Measurements from ENCODE around the gene RDH8. TPM values are rescaled to one million over a fixed set of nuclear protein-coding genes. Genes with fewer than 3 reads are reported as not detected.

The RDH8 gene
- total and polyA plus RNA-seq, 10 of the 15 experiments (the other 5 are each of a cell fraction or from before 2014, with no cell fraction given) = 0.04 to 0.58 (median 0.05) TPM; not detected in 7

DNA sequence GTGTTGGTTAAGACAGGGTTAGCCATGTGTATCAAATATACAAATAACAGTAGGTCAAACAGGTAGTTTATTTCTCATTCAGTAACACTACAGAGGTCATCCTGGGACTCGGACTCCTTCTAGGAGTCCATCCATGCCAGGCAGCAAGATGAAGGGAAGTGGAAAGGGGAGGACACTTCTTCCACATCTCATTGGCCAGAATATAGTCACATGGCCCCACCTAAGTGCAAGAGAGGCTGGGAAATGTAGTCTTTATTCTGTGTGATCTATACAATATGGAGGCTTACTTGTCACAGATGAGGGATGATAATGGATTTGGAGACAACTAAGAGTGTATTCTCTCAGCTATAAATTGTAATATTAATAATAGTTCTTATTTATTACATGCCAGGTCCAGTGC, 31.1 kb downstream of the RDH8 start:
- Histone ChIP-seq H2AFZ (ENCODE audit: control insufficient read depth, low read depth, low read length) (no peak overlapping the region), H3K9me3 (replicated peaks; ENCODE audit: control insufficient read depth, insufficient read depth, low read length) (no peaks in the 10 kb centered on the region), H3K79me2 (ENCODE audit: control insufficient read depth, insufficient read depth, low read length) (no peaks in the 10 kb centered on the region), H3K27ac (ENCODE audit: control insufficient read depth, insufficient read depth) (no peak overlapping the region), H3K4me2 (ENCODE audit: control insufficient read depth, insufficient read depth) (no peak overlapping the region), H3K4me1 (ENCODE audit: control insufficient read depth, insufficient read depth, low read length) (no peaks in the 10 kb centered on the region), H3K36me3 (ENCODE audit: control insufficient read depth in 2 of 2, insufficient read depth in 2 of 2, low read length in 1 of 2) (no peaks in the 10 kb centered on the region), H3K4me3 (no peak overlapping the region), H3K27me3 (replicated peaks in 1 of 2; ENCODE audit: control insufficient read depth in 2 of 2, insufficient read depth in 2 of 2, low read length in 1 of 2) (no peaks in the 10 kb centered on the region), H4K20me1 (ENCODE audit: control insufficient read depth, insufficient read depth) (no peaks in the 10 kb centered on the region), H3K9ac (ENCODE audit: control insufficient read depth, insufficient read depth, low read length) (no peak overlapping the region)
- ATAC-seq (peak; percentile 81), DNase-seq (ENCODE audit: low read depth, low spot score) (no peak), FAIRE-seq (no peak)
- TF ChIP-seq NR2F1 (conservative IDR thresholded peaks at IDR 0.05) = no peak
- no peak for TF ChIP-seq ZBTB33 (IDR thresholded peaks at IDR 0.05)
- TF ChIP-seq SIX5 (IDR thresholded peaks at IDR 0.05; ENCODE audit: low read depth, low read length, severe bottlenecking) = peak; percentile 67
- TF ChIP-seq, protein P1, sequence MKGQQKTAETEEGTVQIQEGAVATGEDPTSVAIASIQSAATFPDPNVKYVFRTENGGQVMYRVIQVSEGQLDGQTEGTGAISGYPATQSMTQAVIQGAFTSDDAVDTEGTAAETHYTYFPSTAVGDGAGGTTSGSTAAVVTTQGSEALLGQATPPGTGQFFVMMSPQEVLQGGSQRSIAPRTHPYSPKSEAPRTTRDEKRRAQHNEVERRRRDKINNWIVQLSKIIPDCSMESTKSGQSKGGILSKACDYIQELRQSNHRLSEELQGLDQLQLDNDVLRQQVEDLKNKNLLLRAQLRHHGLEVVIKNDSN (IDR thresholded peaks at IDR 0.05; ENCODE audit: borderline replicate concordance, extremely low read length, insufficient read depth, low read depth, low read length) = peak; percentile 73
- no peak for TF ChIP-seq MTA2 (IDR thresholded peaks at IDR 0.05; ENCODE audit: low read depth)
- no peak for TF ChIP-seq SRF (IDR thresholded peaks at IDR 0.05; ENCODE audit: low read depth in 2 of 2, low read length in 2 of 2)
- TF ChIP-seq NFYB (IDR thresholded peaks at IDR 0.05; ENCODE audit: insufficient read depth, low read depth, low read length) = peak; percentile 75; the same call in 1 of the 2 replicates
- TF ChIP-seq YY1 (IDR thresholded peaks at IDR 0.05; ENCODE audit: low read depth, low read length) = peak; percentile 68
- TF ChIP-seq KAT2A (conservative IDR thresholded peaks at IDR 0.05; ENCODE audit: control insufficient read depth, low read depth, low read length) = no peak
- TF ChIP-seq ATF3 (IDR thresholded peaks at IDR 0.05; ENCODE audit: borderline replicate concordance, extremely low read depth, low read depth, low read length) = peak; percentile 50; the same call in 1 of the 2 replicates
- TF ChIP-seq SMC3 (IDR thresholded peaks at IDR 0.05; ENCODE audit: borderline replicate concordance, low read length) = no peak
- no peak for TF ChIP-seq CHD4 (IDR thresholded peaks at IDR 0.05)
- no peak for TF ChIP-seq NBN (IDR thresholded peaks at IDR 0.05)
- peak; percentile 59 for TF ChIP-seq HCFC1 (IDR thresholded peaks at IDR 0.05; ENCODE audit: low read length)
- BruUV-seq (replicated peaks) = no TSS peak
- ChIA-PET RAD21 (ENCODE audit: unreplicated experiment) (no interaction called here), SMC1A (ENCODE audit: uncharacterized antibody, unreplicated experiment) (interaction anchor here (1.8 kb wide), 1 partner anchor 17 kb away, joined by 5 read pairs; no protein-coding TSS in a partner anchor), CTCF (interaction anchor here (2.1 kb wide), 1 partner anchor 17 kb away, joined by 6 read pairs; no protein-coding TSS in a partner anchor), POLR2A (no interaction called here)
- in situ Hi-C loops (cut with MboI) (no loop called here), intact Hi-C loops (cut with micrococcal nuclease; ENCODE audit: unreplicated experiment) (no loop called here)
- 11% methylated on average over 1 of the region's 1 CpG for WGBS (ENCODE audit: insufficient coverage, insufficient replicate concordance, low lambda C conversion rate, missing lambda C conversion rate)

Data from GM12878 (cell line).